ENCODE measurements around the gene FBXO10. TPM values are rescaled to one million over a fixed set of nuclear protein-coding genes. Genes with fewer than 3 reads are reported as not detected.

FBXO10 gene, protein sequence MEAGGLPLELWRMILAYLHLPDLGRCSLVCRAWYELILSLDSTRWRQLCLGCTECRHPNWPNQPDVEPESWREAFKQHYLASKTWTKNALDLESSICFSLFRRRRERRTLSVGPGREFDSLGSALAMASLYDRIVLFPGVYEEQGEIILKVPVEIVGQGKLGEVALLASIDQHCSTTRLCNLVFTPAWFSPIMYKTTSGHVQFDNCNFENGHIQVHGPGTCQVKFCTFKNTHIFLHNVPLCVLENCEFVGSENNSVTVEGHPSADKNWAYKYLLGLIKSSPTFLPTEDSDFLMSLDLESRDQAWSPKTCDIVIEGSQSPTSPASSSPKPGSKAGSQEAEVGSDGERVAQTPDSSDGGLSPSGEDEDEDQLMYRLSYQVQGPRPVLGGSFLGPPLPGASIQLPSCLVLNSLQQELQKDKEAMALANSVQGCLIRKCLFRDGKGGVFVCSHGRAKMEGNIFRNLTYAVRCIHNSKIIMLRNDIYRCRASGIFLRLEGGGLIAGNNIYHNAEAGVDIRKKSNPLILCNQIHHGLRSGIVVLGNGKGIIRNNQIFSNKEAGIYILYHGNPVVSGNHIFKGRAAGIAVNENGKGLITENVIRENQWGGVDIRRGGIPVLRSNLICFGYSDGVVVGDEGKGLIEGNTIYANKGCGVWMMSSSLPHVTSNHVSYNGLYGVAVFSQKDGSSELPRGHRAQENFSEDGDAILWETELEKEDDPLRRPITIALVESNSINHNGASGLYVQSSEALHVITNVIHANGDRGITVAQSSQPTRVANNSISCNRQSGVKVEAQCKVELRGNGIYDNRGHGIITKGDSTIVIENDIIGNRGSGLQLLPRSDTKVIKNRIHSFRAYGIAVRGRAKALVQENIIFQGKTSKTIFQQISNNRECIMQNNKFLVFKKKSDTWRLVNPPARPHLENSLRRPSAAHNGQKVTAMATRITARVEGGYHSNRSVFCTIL
- total RNA-seq = 18.3 TPM

- Histone ChIP-seq H3K36me3 (ENCODE audit: control insufficient read depth in 3 of 3, insufficient read depth in 3 of 3, low read length in 3 of 3) (peaks cover 0 to 3% (median 0%) of the 10 kb centered on the region in 3 donors), H3K27me3 (ENCODE audit: control insufficient read depth in 3 of 3, insufficient read depth in 3 of 3, low read length in 3 of 3) (no peaks in the 10 kb centered on the region), H3K27ac (ENCODE audit: low read depth, low read length) (peak within 1 kb of the TSS; percentile 92), H3K4me1 (ENCODE audit: control insufficient read depth in 3 of 3, insufficient read depth in 3 of 3, low read length in 3 of 3) (peaks cover 25 to 38% (median 31%) of the 10 kb centered on the region in 3 donors), H3K9ac (ENCODE audit: low read depth in 1 of 3, low read length in 3 of 3) (peak within 1 kb of the TSS; percentile 88 to 94 (median 94)), H3K9me3 (ENCODE audit: control insufficient read depth in 3 of 3, low read length in 3 of 3) (no peaks in the 10 kb centered on the region), H3K4me3 (ENCODE audit: low read length in 3 of 3) (peak within 1 kb of the TSS; percentile 74 to 91 (median 90))
These were observed at the start of gene FBXO10 for GRCh38 chr9:37575921-37576721. Gene FBXO10, minus strand, starts transcription at chr9:37576380. Its CDS starts 34,612 bp downstream, at chr9:37541768.

DNA sequence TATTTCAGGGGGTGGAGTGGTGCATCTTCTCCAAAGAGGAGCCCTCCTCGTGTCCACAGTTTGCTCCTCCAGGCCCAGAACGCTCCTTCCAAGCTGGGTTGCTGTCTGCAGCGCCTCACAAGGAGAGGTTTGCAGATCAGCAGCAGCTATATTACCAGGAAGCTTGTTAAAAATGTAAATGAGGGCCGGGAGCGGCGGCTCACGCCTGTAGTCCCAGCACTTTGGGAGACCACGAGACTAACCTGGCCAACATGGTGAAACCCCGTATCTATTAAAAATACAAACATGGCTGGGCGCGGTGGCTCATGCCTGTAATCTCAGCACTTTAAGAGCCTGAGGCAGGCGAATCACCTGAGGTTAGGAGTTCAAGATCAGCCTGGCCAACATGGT, 49.6 kb upstream of the FBXO10 start:
- Histone ChIP-seq H3K27ac (ENCODE audit: low read depth, low read length) (no peak overlapping the region), H3K9me3 (ENCODE audit: control insufficient read depth in 3 of 3, low read length in 3 of 3) (no peaks in the 10 kb centered on the region), H3K4me3 (ENCODE audit: low read length in 3 of 3) (no peak overlapping the region), H3K9ac (ENCODE audit: low read depth in 1 of 3, low read length in 3 of 3) (no peak overlapping the region), H3K4me1 (ENCODE audit: control insufficient read depth in 3 of 3, insufficient read depth in 3 of 3, low read length in 3 of 3) (no peaks in the 10 kb centered on the region), H3K36me3 (ENCODE audit: control insufficient read depth in 3 of 3, insufficient read depth in 3 of 3, low read length in 3 of 3) (no peaks in the 10 kb centered on the region), H3K27me3 (ENCODE audit: control insufficient read depth in 3 of 3, insufficient read depth in 3 of 3, low read length in 3 of 3) (no peaks in the 10 kb centered on the region)

- Histone ChIP-seq H3K9ac (ENCODE audit: low read depth in 1 of 3, low read length in 3 of 3) (no peak overlapping the region), H3K9me3 (ENCODE audit: control insufficient read depth in 3 of 3, low read length in 3 of 3) (no peaks in the 10 kb centered on the region), H3K4me3 (ENCODE audit: low read length in 3 of 3) (no peak overlapping the region), H3K27me3 (ENCODE audit: control insufficient read depth in 3 of 3, insufficient read depth in 3 of 3, low read length in 3 of 3) (no peaks in the 10 kb centered on the region), H3K36me3 (ENCODE audit: control insufficient read depth in 3 of 3, insufficient read depth in 3 of 3, low read length in 3 of 3) (no peaks in the 10 kb centered on the region), H3K27ac (ENCODE audit: low read depth, low read length) (no peak overlapping the region), H3K4me1 (ENCODE audit: control insufficient read depth in 3 of 3, insufficient read depth in 3 of 3, low read length in 3 of 3) (no peaks in the 10 kb centered on the region)
These were observed 49.0 kb upstream of the FBXO10 start for GRCh38 chr9:37625036-37625757.

DNA sequence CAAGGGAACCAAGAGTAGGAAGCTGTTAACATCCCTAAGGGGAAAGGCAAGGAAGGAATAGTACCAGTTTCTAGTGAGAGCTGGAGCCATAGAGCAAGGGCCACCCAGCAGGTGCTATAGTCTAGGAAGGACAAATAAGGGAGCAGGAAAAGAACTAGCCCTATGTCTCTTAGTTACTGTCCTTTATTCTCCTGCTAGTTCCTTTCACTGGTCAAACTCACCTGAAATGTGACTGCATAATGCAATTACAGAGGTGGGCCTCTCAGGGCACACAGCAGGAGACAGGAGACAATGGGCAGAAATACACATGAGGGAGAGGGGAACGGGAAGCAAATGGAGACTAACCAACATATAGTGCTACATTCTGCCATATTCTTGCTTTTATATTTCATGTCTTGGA, 47.9 kb upstream of the FBXO10 start:
- Histone ChIP-seq H3K4me1 (ENCODE audit: control insufficient read depth in 3 of 3, insufficient read depth in 3 of 3, low read length in 3 of 3) (no peaks in the 10 kb centered on the region), H3K9me3 (ENCODE audit: control insufficient read depth in 3 of 3, low read length in 3 of 3) (no peaks in the 10 kb centered on the region), H3K9ac (ENCODE audit: low read depth in 1 of 3, low read length in 3 of 3) (no peak overlapping the region), H3K27me3 (ENCODE audit: control insufficient read depth in 3 of 3, insufficient read depth in 3 of 3, low read length in 3 of 3) (no peaks in the 10 kb centered on the region), H3K36me3 (ENCODE audit: control insufficient read depth in 3 of 3, insufficient read depth in 3 of 3, low read length in 3 of 3) (no peaks in the 10 kb centered on the region), H3K27ac (ENCODE audit: low read depth, low read length) (no peak overlapping the region), H3K4me3 (ENCODE audit: low read length in 3 of 3) (no peak overlapping the region)

DNA sequence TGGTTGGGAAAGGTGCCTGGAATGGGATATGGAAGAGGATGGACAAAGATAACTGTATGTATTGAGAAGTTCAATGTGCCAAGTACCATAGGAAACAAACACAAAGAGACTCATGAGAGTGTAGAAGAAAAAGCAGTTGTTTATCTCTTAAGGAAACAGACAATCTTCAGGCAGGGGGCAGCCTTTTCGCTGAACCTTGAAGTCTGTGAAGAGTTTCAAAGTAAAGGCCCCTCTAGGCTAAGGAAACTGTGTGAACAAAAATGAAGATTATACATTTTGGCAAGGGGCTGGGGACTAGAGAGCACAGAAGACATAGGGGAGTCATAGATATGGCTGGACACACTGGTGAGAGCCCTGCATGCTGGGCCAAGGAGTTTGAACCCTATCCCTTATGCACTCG, 47.1 kb upstream of the FBXO10 start:
- Histone ChIP-seq H3K9ac (ENCODE audit: low read depth in 1 of 3, low read length in 3 of 3) (no peak overlapping the region), H3K27ac (ENCODE audit: low read depth, low read length) (no peak overlapping the region), H3K27me3 (ENCODE audit: control insufficient read depth in 3 of 3, insufficient read depth in 3 of 3, low read length in 3 of 3) (no peaks in the 10 kb centered on the region), H3K9me3 (ENCODE audit: control insufficient read depth in 3 of 3, low read length in 3 of 3) (no peaks in the 10 kb centered on the region), H3K4me3 (ENCODE audit: low read length in 3 of 3) (no peak overlapping the region), H3K4me1 (ENCODE audit: control insufficient read depth in 3 of 3, insufficient read depth in 3 of 3, low read length in 3 of 3) (no peaks in the 10 kb centered on the region), H3K36me3 (ENCODE audit: control insufficient read depth in 3 of 3, insufficient read depth in 3 of 3, low read length in 3 of 3) (no peaks in the 10 kb centered on the region)

GRCh38 chr9:37622462-37622861, 46.3 kb upstream of the FBXO10 start:
- Histone ChIP-seq H3K9me3 (ENCODE audit: control insufficient read depth in 3 of 3, low read length in 3 of 3) (no peaks in the 10 kb centered on the region), H3K4me3 (ENCODE audit: low read length in 3 of 3) (no peak overlapping the region), H3K36me3 (ENCODE audit: control insufficient read depth in 3 of 3, insufficient read depth in 3 of 3, low read length in 3 of 3) (no peaks in the 10 kb centered on the region), H3K9ac (ENCODE audit: low read depth in 1 of 3, low read length in 3 of 3) (no peak overlapping the region), H3K27me3 (ENCODE audit: control insufficient read depth in 3 of 3, insufficient read depth in 3 of 3, low read length in 3 of 3) (no peaks in the 10 kb centered on the region), H3K4me1 (ENCODE audit: control insufficient read depth in 3 of 3, insufficient read depth in 3 of 3, low read length in 3 of 3) (no peaks in the 10 kb centered on the region), H3K27ac (ENCODE audit: low read depth, low read length) (no peak overlapping the region)

GRCh38 chr9:37621273-37622121, 45.3 kb upstream of the FBXO10 start:
- H3K9me3 ChIP-seq (ENCODE audit: control insufficient read depth in 3 of 3, low read length in 3 of 3) = no peaks in the 10 kb centered on the region
- no peak overlapping the region for H3K4me3 ChIP-seq (ENCODE audit: low read length in 3 of 3)
- H3K27me3 ChIP-seq (ENCODE audit: control insufficient read depth in 3 of 3, insufficient read depth in 3 of 3, low read length in 3 of 3) = no peaks in the 10 kb centered on the region
- H3K36me3 ChIP-seq (ENCODE audit: control insufficient read depth in 3 of 3, insufficient read depth in 3 of 3, low read length in 3 of 3) = no peaks in the 10 kb centered on the region
- H3K27ac ChIP-seq (ENCODE audit: low read depth, low read length) = no peak overlapping the region
- no peak overlapping the region for H3K9ac ChIP-seq (ENCODE audit: low read depth in 1 of 3, low read length in 3 of 3)
- H3K4me1 ChIP-seq (ENCODE audit: control insufficient read depth in 3 of 3, insufficient read depth in 3 of 3, low read length in 3 of 3) = no peaks in the 10 kb centered on the region

DNA sequence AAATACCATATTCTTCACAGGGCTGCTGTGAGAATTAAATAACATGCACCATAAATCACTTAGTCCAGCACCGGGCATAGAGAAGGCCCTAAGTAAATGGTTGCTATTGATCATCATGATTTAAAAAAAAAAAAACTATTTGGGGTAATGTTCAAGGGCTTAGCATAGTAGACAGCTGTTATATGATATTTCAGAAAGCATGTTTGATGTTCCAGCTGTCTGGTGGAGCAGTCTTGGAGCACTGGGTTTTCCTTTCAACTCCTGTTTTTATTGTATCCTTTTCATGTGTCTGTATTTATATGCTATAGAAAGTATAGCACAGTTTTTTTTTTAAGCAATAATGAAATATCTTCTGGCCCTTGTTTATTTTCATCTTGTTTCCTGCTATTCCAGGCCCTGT, 44.2 kb upstream of the FBXO10 start:
- Histone ChIP-seq H3K4me1 (ENCODE audit: control insufficient read depth in 3 of 3, insufficient read depth in 3 of 3, low read length in 3 of 3) (no peaks in the 10 kb centered on the region), H3K9ac (ENCODE audit: low read depth in 1 of 3, low read length in 3 of 3) (no peak overlapping the region), H3K4me3 (ENCODE audit: low read length in 3 of 3) (no peak overlapping the region), H3K27me3 (ENCODE audit: control insufficient read depth in 3 of 3, insufficient read depth in 3 of 3, low read length in 3 of 3) (no peaks in the 10 kb centered on the region), H3K9me3 (ENCODE audit: control insufficient read depth in 3 of 3, low read length in 3 of 3) (no peaks in the 10 kb centered on the region), H3K27ac (ENCODE audit: low read depth, low read length) (no peak overlapping the region), H3K36me3 (ENCODE audit: control insufficient read depth in 3 of 3, insufficient read depth in 3 of 3, low read length in 3 of 3) (no peaks in the 10 kb centered on the region)
